IPS-NIHi7 (cell line): Measurements from ENCODE around the gene DNAJA2.
"Not testable (repeated sequence)": the region's sequence is repeated elsewhere in the genome, so short reads cannot be mapped to it uniquely, and the experiment has no call there.

Experiments
- DNase-seq: peaks from one replicate; pipeline ENCODE4 v3.0.0; 2012; ENCODE audit warnings: mixed read lengths; ENCODE audit errors: extremely low spot score

Gene DNAJA2

DNA sequence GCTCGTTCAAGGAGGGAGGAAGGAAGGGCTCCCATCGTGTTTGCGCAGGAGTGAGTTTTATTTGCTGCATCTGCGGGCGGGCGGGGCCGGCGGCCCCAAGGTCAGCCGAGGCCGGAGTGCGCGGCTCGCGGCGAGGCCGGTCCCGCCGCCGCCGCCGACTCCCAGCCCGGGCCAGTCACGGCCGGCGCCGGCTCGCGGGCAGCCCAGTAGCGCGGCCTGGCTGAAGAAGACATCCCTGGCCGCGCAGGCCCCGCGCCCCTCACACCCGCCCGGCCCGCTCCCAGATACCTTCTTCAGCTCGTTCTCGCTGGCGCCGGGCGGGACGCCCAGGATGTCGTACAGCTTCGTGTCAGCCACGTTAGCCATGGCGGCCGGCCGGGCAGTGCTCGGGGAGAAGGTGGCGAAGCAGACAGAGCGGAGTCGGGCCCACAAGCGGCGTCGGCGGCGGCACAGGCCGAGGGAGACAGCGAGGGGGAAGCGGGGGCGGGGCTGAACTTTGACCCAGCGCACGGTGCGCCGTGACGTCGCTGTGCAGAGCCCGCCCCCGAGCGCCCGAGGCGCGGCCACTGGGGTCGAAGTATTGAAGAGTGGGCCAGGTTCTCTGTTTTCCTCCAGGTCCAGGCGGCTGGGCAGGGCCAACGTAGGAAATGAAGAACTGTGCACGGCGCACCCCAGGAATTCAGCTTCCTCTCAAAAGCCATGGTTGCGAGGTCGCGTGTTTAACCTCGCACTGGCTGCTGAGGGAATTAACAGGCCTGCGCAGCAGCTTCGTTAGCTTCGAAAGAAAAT, at the start of gene DNAJA2:
DNAJA2 (minus strand) TSS at position 468 of the 789 bp plus-strand sequence; CDS start at position 366, 102 bp downstream.
- peak; percentile 95 for DNase-seq

DNA sequence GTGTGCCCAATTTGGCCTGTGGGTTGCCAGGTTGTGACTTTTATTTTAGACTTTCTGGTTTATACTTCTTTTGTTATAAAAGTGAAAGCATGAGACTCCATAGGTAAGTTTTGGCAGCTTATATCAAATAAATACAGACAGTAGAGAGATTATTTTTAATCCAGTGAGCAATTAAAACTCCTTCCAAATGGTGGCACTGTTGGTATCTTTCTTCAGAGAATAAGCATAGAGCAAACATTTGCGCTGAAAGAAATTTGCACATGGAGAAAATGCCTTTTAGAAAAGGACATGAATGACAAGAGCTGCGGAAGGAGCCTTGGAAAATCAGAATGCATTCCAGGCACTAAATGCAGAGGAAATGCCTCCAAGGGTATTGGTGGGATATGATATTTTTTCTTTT, 46.1 kb upstream of the DNAJA2 start:
- no peak for DNase-seq

- peak; percentile 67 for DNase-seq
Observed at GRCh38 chr16:47018223-47018891, 44.9 kb upstream of the DNAJA2 start.

- DNase-seq, result peak; percentile 29
Observed at GRCh38 chr16:47017636-47018035, 44.2 kb upstream of the DNAJA2 start.

- no peak for DNase-seq
Observed at GRCh38 chr16:47016700-47017133, 43.2 kb upstream of the DNAJA2 start.

DNA sequence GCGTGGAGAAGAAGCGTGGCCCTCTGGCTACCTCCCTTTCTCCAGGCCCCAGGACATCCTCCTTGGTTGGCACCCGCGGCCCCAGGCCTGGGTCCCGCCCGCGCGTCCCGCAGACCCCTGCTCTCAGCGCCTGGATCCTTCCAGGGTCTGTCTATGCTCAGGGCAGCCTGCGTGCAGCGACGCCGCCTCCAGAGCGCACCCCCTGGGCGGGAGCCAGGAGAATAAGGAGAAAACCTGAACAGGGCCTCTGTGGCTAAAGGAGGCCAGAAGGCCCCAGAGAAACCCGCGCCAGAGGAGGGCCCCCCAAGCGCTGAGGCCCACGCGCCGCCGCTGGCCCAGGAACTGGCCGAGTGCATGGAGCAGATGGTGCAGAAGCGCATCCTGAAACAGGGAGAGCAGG, 40.4 kb upstream of the DNAJA2 start:
- no peak for DNase-seq

DNA sequence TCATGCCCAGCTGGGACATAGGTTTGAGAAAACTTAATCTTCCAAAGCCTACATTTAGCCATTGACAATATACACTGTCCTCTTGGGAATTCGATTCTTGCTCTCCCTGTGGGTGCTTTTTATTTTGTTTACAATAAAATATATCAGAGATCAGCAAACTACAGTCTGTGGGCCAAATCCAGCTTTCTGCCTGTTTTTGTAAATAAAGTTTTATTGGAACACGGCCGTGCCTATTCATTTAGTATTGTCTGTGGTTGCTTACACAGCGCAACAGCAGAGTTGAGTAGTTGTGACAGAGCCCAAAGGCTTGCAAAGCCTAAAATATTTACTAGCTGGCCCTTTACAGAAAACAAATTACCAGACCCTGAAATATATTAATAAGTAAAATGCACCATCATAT, 39.7 kb upstream of the DNAJA2 start:
- no peak for DNase-seq

DNA sequence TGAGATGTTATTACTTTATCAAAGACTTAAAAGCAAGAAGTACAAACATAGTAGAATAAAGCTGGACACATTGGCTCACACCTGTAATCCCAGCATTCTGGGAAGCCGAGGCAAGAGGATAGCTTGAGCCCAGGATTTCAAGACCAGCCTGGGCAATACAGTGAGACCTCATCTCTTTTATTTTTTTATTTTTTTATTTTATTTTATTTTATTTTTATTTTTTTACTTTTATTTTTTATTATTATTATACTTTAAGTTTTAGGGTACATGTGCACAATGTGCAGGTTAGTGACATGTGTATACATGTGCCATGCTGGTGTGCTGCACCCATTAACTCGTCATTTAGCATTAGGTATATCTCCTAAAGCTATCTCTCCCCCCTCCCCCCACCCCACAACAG, 37.3 kb upstream of the DNAJA2 start:
- not testable (repeated sequence) for DNase-seq

DNA sequence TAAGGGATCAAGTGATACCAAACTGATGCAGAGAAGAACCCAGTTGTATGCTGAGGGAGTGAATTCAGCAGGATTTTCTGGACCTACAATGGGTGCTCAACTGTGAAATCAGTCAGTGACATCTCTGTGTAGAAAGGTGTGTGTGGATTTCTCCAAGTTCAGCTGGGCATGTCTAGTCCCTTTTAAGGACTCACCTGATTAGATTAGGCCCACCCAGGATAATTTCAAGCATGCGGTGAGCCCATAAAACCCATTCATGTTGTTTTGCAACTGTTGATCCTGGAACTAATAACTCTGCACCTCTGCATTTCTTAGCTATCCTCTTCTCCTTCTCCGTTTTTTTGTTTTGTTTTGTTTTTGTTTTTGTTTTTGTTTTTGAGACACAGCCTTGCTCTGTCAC, 35.1 kb upstream of the DNAJA2 start:
- no peak for DNase-seq

DNA sequence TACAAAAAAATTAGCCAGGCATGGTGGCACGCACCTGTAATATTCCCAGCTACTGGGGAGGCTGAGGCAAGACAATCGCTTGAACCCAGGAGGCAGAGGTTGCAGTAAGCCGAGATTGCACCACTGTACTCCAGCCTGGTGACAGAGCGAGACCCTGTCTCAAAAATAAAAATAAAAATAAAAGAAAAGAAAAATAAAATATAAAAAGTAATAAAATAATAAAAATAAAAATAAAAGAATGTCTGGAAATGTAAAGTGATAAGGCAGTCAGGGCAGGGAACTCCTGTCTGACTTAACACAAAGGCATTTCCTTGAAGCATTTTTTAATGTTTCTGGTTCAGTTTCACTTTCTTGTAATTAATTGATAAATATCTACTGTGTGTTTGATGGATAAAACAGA, 34.7 kb upstream of the DNAJA2 start:
- no peak for DNase-seq

DNA sequence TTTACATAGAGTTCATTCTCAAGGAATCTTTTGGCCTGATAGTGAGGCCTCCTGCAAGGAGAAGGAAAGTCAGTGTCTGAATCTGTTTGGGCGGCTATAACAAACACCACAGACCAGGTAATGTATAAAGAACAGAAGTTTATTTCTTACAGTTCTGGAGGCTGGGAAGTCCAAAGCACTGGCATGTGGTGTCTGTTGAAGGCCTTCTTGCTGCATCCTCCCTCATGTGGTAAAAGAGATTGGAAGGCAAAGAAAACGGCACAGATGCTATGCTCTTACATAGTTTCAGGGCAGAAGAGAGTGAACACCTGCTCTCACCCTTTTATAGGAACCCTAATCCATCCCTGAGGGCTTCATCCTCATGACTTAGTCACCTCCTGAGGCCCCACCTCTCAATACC, 31.2 kb upstream of the DNAJA2 start:
- no peak for DNase-seq

GRCh38 chr16:47000066-47000465, 26.6 kb upstream of the DNAJA2 start:
- not testable (repeated sequence) for DNase-seq

DNA sequence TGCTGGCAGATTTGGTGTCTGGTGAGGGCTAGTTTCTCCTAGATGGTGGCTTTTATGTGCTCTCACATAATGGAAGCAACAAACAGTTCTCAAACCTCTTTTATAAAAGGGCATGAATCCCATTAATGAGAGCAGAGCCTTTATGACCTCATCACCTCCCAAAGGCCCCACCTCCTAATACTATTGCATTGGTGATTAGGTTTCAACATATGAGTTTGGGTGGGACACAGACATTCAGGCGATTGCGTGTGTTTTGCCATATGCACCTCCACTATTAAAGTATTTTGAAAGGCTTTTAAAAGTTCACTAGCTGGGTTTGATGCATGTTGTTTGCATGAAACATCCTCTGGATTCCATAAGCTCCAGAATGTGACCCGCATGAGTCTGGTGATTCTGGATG, 24.4 kb upstream of the DNAJA2 start:
- DNase-seq, result no peak

- DNase-seq, result no peak
Observed at GRCh38 chr16:46996952-46997458, 23.5 kb upstream of the DNAJA2 start.

GRCh38 chr16:46996391-46996790, 22.9 kb upstream of the DNAJA2 start:
- peak; percentile 48 for DNase-seq

GRCh38 chr16:46991729-46992704, 18.5 kb upstream of the DNAJA2 start:
- no peak for DNase-seq

DNA sequence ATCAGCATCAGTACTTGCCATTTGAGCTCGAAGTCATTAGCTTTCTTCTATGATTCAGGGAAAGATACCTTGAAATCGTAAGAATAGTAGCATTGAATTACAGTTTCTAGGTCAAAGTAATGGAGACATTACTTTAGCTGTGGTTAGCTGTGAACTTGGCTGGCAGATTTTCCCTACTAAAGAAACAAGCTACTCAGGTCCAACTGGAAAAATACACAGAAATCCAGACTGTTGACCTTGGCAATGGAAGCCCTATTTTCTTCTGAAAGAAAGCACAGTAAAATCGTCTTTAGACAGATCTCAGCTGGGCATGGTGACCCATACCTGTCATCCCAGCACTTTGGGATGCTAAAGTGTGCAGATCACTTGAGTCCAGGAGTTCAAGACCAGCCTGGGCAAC, 13.4 kb upstream of the DNAJA2 start:
- no peak for DNase-seq

DNA sequence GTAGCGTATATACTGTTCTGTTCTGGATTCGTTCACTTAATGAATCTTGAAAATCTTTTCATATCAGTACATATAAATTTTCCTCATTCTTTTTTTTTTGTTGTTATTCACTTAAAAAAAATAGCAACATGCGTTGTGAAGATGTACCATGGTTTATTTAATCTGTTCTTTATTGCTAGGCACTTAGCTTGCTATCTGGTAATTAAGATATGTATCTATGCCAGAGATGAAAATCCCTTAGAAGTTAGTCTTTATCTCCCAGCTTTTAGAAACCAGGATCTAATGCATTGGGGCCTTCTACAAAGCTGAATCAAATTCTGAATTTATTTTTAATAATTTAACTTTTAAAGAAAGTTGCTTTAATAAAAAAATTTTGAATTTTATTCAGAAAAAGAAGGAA, 13.0 kb upstream of the DNAJA2 start:
- DNase-seq, result no peak

GRCh38 chr16:46982335-46982734, 8.9 kb upstream of the DNAJA2 start:
- DNase-seq, result no peak

GRCh38 chr16:46980926-46981325, 7.5 kb upstream of the DNAJA2 start:
- DNase-seq, result no peak

DNA sequence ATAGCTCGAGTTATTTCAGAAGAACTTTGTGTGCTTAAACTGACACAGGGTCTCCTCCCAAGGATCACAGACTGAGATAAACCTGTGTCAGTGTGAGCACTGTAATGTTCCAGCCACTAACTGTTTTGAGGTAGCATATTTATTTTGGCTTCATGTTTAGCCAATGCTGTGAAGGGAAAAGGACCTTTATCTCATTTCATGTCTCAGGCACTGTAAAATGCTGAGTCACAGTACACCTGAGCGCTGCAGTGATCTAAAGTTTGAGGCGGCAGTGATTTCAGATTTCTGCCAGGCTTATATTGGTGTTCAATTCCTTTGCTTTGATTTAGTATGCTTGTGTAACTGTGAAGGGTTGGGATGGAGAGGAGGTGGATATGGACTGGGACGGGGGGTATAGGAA, 3.1 kb upstream of the DNAJA2 start:
- DNase-seq, result no peak

- DNase-seq, result no peak
Observed at GRCh38 chr16:46975908-46976470, 2.5 kb upstream of the DNAJA2 start.
